Gastrocnemius medialis (tissue), 4 donors: ENCODE data around the gene DYNC2I2.
"Not testable (repeated sequence)": the region's sequence is repeated elsewhere in the genome, so short reads cannot be mapped to it uniquely, and the experiment has no call there.

Source experiments
- POLR2A ChIP-seq, 2 donors: fragments of 450-650 bp; IDR thresholded peaks; one replicate each; pipeline ENCODE4 v1.6.1; 2017; ENCODE audit warnings: antibody characterized with exemption in 2 of 2, mild to moderate bottlenecking in 2 of 2, moderate library complexity in 2 of 2
- TF ChIP-seq, protein P1 (sequence below), 5 experiments: fragments of 450-650 bp in 3 of 5; fragments of 200-600 bp in 2 of 5; sonication (generic) in 2 of 5; IDR thresholded peaks in 4 of 5; conservative IDR thresholded peaks in 1 of 5; 1 replicate in 4 of 5; 2 replicates in 1 of 5; pipeline ENCODE4 v1.5.1; 2016 to 2019; ENCODE audit warnings: antibody characterized with exemption in 5 of 5, mild to moderate bottlenecking in 3 of 5, moderate library complexity in 3 of 5

DNA sequence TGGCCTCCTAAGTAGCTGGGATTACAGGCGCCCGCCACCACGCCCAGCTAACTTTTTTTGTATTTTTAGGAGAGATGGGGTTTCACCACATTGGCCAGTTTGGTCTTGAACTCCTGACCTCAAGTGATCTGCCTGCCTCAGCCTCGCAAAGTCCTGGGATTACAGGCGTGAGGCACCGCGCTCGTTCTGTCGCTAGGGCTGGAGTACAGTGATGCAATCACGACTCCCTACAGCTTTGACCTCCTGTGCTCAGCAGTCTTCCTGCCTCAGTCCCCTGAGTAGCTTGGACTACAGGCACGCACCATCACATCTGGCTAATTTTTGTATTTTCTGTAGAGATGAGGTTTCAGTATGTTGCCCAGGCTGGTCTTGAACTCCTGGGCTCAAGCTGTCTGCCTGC is 69.7 kb downstream of the DYNC2I2 start:
- TF ChIP-seq, protein P1, sequence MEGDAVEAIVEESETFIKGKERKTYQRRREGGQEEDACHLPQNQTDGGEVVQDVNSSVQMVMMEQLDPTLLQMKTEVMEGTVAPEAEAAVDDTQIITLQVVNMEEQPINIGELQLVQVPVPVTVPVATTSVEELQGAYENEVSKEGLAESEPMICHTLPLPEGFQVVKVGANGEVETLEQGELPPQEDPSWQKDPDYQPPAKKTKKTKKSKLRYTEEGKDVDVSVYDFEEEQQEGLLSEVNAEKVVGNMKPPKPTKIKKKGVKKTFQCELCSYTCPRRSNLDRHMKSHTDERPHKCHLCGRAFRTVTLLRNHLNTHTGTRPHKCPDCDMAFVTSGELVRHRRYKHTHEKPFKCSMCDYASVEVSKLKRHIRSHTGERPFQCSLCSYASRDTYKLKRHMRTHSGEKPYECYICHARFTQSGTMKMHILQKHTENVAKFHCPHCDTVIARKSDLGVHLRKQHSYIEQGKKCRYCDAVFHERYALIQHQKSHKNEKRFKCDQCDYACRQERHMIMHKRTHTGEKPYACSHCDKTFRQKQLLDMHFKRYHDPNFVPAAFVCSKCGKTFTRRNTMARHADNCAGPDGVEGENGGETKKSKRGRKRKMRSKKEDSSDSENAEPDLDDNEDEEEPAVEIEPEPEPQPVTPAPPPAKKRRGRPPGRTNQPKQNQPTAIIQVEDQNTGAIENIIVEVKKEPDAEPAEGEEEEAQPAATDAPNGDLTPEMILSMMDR (IDR thresholded peaks at IDR 0.05 in 4 of 5, conservative IDR thresholded peaks at IDR 0.05 in 1 of 5) = not testable (repeated sequence)
- TF ChIP-seq POLR2A (IDR thresholded peaks at IDR 0.05) = not testable (repeated sequence)
